GM23338 (cell line): Measurements from ENCODE around the gene COG7. TPM values are rescaled to one million over a fixed set of nuclear protein-coding genes. Genes with fewer than 3 reads are reported as not detected.

ENCODE experiments used
- ATAC-seq: fragments of 200-7000 bp; cut with Tn5 transposase; 3 replicates; pipeline ENCODE4 v1.9.1; 2020
- DNase-seq: peaks from one replicate; pipeline ENCODE4 v3.0.0-alpha.2; 2015; ENCODE audit warnings: low spot score
- H2AFZ ChIP-seq: fragments of 200-600 bp; sonication (generic); 2 replicates; pipeline ENCODE4 v1.8.0; 2016; ENCODE audit warnings: antibody characterized with exemption, mild to moderate bottlenecking, moderate library complexity
- H3F3A ChIP-seq: fragments of 200-600 bp; sonication (generic); replicated peaks from 2 replicates; pipeline ENCODE4 v1.8.0; 2017; ENCODE audit warnings: antibody characterized with exemption, mixed run types, low read depth
- H3K27ac ChIP-seq: fragments of 200-600 bp; sonication (generic); 2 replicates; pipeline ENCODE4 v1.6.1; 2016; ENCODE audit warnings: low read depth
- H3K27me3 ChIP-seq: fragments of 200-600 bp; sonication (generic); 2 replicates; pipeline ENCODE4 v1.8.0; 2016; ENCODE audit warnings: mild to moderate bottlenecking, mixed run types, moderate library complexity; ENCODE audit not compliant: insufficient read depth
- H3K36me3 ChIP-seq: fragments of 200-600 bp; sonication (generic); 2 replicates; pipeline ENCODE4 v1.8.0; 2016; ENCODE audit warnings: mild to moderate bottlenecking; ENCODE audit not compliant: insufficient read depth
- H3K4me1 ChIP-seq: fragments of 200-600 bp; sonication (generic); 2 replicates; pipeline ENCODE4 v1.8.0; 2016; ENCODE audit warnings: mild to moderate bottlenecking, moderate library complexity; ENCODE audit not compliant: insufficient read depth
- H3K4me2 ChIP-seq: fragments of 200-600 bp; sonication (generic); 2 replicates; pipeline ENCODE4 v1.7.1; 2017; ENCODE audit warnings: mixed run types
- H3K4me3 ChIP-seq: fragments of 200-600 bp; sonication (generic); 2 replicates; pipeline ENCODE4 v1.6.1; 2016; ENCODE audit warnings: mixed run types
- H3K79me2 ChIP-seq: fragments of 200-600 bp; sonication (generic); replicated peaks from 2 replicates; pipeline ENCODE4 v1.8.0; 2017; ENCODE audit warnings: mild to moderate bottlenecking; ENCODE audit not compliant: insufficient read depth
- H3K9me2 ChIP-seq: fragments of 200-600 bp; sonication (generic); 2 replicates; pipeline ENCODE4 v1.8.0; 2017; ENCODE audit not compliant: insufficient read depth
- H4K20me1 ChIP-seq: fragments of 200-600 bp; sonication (generic); replicated peaks from 2 replicates; pipeline ENCODE4 v1.8.0; 2017; ENCODE audit warnings: mild to moderate bottlenecking; ENCODE audit not compliant: insufficient read depth
- H3K27ac Mint-ChIP-seq: 2 replicates; pipeline ENCODE4 v1.8.0; 2020; ENCODE audit warnings: inconsistent platforms, mild to moderate bottlenecking, moderate library complexity, mixed read lengths
- H3K27me3 Mint-ChIP-seq: 3 replicates; pipeline ENCODE4 v1.8.0; 2022; ENCODE audit warnings: low read depth, mild to moderate bottlenecking, moderate library complexity, mixed read lengths, inconsistent platforms; ENCODE audit not compliant: insufficient read depth, poor library complexity
- H3K36me3 Mint-ChIP-seq: 3 replicates; pipeline ENCODE4 v1.8.0; 2021; ENCODE audit warnings: low read depth, mild to moderate bottlenecking, inconsistent platforms, moderate library complexity, mixed read lengths
- H3K4me1 Mint-ChIP-seq: 3 replicates; pipeline ENCODE4 v1.8.0; 2020; ENCODE audit warnings: mild to moderate bottlenecking, inconsistent platforms, mixed read lengths
- H3K4me3 Mint-ChIP-seq: 3 replicates; pipeline ENCODE4 v1.8.0; 2021; ENCODE audit warnings: moderate library complexity, mild to moderate bottlenecking, inconsistent platforms, mixed read lengths
- H3K9me3 Mint-ChIP-seq: 3 replicates; pipeline ENCODE4 v1.8.0; 2020; ENCODE audit warnings: moderate library complexity, mild to moderate bottlenecking, inconsistent platforms, mixed read lengths
- CREB1 ChIP-seq: fragments of 250-450 bp; sonication (Bioruptor Pico); IDR thresholded peaks from 2 replicates; pipeline ENCODE4 v1.5.0; 2020; ENCODE audit warnings: low read depth, mild to moderate bottlenecking, moderate library complexity
- CTCF ChIP-seq, 2 experiments: fragments of 200-600 bp in 1 of 2; sonication (generic) in 1 of 2; conservative IDR thresholded peaks; 2 replicates each; pipeline versions ENCODE4 v1.5.1 to v1.6.1; 2016 to 2017; ENCODE audit warnings: antibody characterized with exemption in 2 of 2, low read depth in 2 of 2, mild to moderate bottlenecking in 2 of 2, moderate library complexity in 1 of 2
- ETS1 ChIP-seq: IDR thresholded peaks from 2 replicates; pipeline ENCODE4 v1.6.1; 2016; ENCODE audit warnings: antibody characterized with exemption
- EZH2 ChIP-seq: fragments of 200-600 bp; sonication (generic); IDR thresholded peaks from one replicate; pipeline ENCODE4 v1.8.0; 2017; ENCODE audit warnings: antibody characterized with exemption, mild to moderate bottlenecking, low read depth; ENCODE audit not compliant: unreplicated experiment
- EZH2phosphoT487 ChIP-seq: fragments of 200-600 bp; sonication (generic); IDR thresholded peaks from one replicate; pipeline ENCODE4 v1.8.1; 2018; ENCODE audit warnings: antibody characterized with exemption; ENCODE audit not compliant: unreplicated experiment
- JUNB ChIP-seq: IDR thresholded peaks from one replicate; pipeline ENCODE4 v1.6.1; 2016; ENCODE audit warnings: antibody characterized with exemption; ENCODE audit not compliant: unreplicated experiment
- NANOG ChIP-seq: IDR thresholded peaks from 2 replicates; pipeline ENCODE4 v1.6.1; 2016; ENCODE audit warnings: antibody characterized with exemption, borderline replicate concordance
- POLR2AphosphoS5 ChIP-seq: IDR thresholded peaks from 2 replicates; pipeline ENCODE4 v1.6.1; 2016; ENCODE audit warnings: antibody characterized with exemption, low read depth
- REST ChIP-seq: IDR thresholded peaks from one replicate; pipeline ENCODE4 v1.6.1; 2018; ENCODE audit warnings: antibody characterized with exemption; ENCODE audit not compliant: unreplicated experiment
- STAT1 ChIP-seq: IDR thresholded peaks from one replicate; pipeline ENCODE4 v1.6.1; 2016; ENCODE audit warnings: antibody characterized with exemption; ENCODE audit not compliant: unreplicated experiment
- ZNF114 ChIP-seq: fragments of 250-450 bp; sonication (Bioruptor Pico); IDR thresholded peaks from 2 replicates; pipeline ENCODE4 v1.5.0; 2020; ENCODE audit warnings: mild to moderate bottlenecking, moderate library complexity
- ZNF331 ChIP-seq: fragments of 250-450 bp; sonication (Bioruptor Pico); IDR thresholded peaks from 2 replicates; pipeline ENCODE4 v1.5.0; 2020; ENCODE audit warnings: low read depth, mild to moderate bottlenecking, moderate library complexity
- ZNF462 ChIP-seq: fragments of 250-450 bp; sonication (Bioruptor Pico); IDR thresholded peaks from 2 replicates; pipeline ENCODE4 v1.5.0; 2020; ENCODE audit warnings: mild to moderate bottlenecking, moderate library complexity
- polyA plus RNA-seq: library from polyadenylated mRNA; unstranded; fragments of >200 nt; fragmentation: Nextera tagmentation; extraction: Ambion mirVana; gene quantifications from 2 replicates; pipeline ENCODE4 v1.2.1, GENCODE V29; 2016
- total RNA-seq: library from RNA; depleted of rRNA; stranded (reverse); fragments of >200 nt; shearing (Covaris generic); gene quantifications from 2 replicates; pipeline ENCODE4 v1.2.3, GENCODE V29; 2014

The COG7 gene
- total and polyA plus RNA-seq, 2 experiments from 2014 or later = 9.2 to 20.0 TPM

GRCh38 chr16:23377071-23377931, 75.7 kb downstream of the COG7 start:
- H3K9me3 Mint-ChIP-seq = no peaks in the 10 kb centered on the region
- Histone ChIP-seq H3K79me2 (no peaks in the 10 kb centered on the region), H3K36me3 (no peaks in the 10 kb centered on the region), H3K27me3 (no peaks in the 10 kb centered on the region), H3K4me2 (no peak overlapping the region), H3K4me3 (no peak overlapping the region), H3F3A (no peaks in the 10 kb centered on the region), H2AFZ (no peak overlapping the region), H4K20me1 (no peaks in the 10 kb centered on the region), H3K4me1 (no peaks in the 10 kb centered on the region), H3K27ac (no peak overlapping the region), H3K9me2 (no peaks in the 10 kb centered on the region)
- no peaks in the 10 kb centered on the region for H3K4me1 Mint-ChIP-seq
- no peak for ATAC-seq
- H3K4me3 Mint-ChIP-seq = no peak overlapping the region
- peaks cover 4% of the 10 kb centered on the region for H3K27me3 Mint-ChIP-seq
- H3K27ac Mint-ChIP-seq = no peak overlapping the region
- no peak for TF ChIP-seq CREB1 (CRISPR knock-in tag)
- no peak for TF ChIP-seq EZH2
- TF ChIP-seq ETS1 = no peak
- no peak for TF ChIP-seq STAT1
- no peak for TF ChIP-seq ZNF462 (CRISPR knock-in tag)
- no peak for TF ChIP-seq ZNF331 (CRISPR knock-in tag)
- no peak for TF ChIP-seq REST
- TF ChIP-seq JUNB = no peak
- TF ChIP-seq NANOG = no peak
- TF ChIP-seq CTCF (conservative IDR thresholded peaks at IDR 0.05; ENCODE audit: low read depth in 2 of 2) = no peak
- TF ChIP-seq ZNF114 (CRISPR knock-in tag) = no peak
- TF ChIP-seq EZH2phosphoT487 = no peak
- no peak for TF ChIP-seq POLR2AphosphoS5
- DNase-seq = no peak
- no peaks in the 10 kb centered on the region for H3K36me3 Mint-ChIP-seq
